ENCODE data around the gene SNCAIP. TPM values are rescaled to one million over a fixed set of nuclear protein-coding genes. Genes with fewer than 3 reads are reported as not detected.
"Not testable (repeated sequence)": the region's sequence is repeated elsewhere in the genome, so short reads cannot be mapped to it uniquely, and the experiment has no call there.

The SNCAIP gene
- total RNA-seq, 1 experiment from 2014 or later = 0.16 TPM

DNA sequence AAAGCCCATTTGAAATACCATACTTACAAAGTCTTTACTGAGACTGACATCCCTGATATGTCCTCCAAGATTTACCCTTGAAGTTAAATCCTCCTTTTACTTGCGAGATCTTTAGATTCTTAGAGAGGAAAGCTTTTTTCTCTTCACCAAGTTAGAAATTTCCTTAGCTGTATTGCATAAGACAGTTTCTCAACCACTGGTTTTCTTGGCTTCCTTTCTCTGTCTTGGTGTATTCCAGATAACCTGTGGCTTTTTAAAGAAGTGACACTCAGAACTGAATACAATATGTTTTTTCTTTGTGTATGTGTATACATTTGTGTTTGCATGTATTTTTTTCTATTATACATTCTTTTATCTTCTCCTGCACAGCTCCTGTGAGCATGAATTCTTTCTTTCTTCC, 65.0 kb downstream of the SNCAIP start:
- DNase-seq (ENCODE audit: low read depth in 1 of 2, low spot score in 2 of 2) = no peak
- no peaks in the 10 kb centered on the region for H3K27me3 ChIP-seq (replicated peaks)
- H3K4me1 ChIP-seq (replicated peaks) = no peaks in the 10 kb centered on the region
- H3K27ac ChIP-seq = no peak overlapping the region
- no peaks in the 10 kb centered on the region for H3K36me3 ChIP-seq
- H3K9me3 ChIP-seq (replicated peaks) = no peaks in the 10 kb centered on the region
- no peak overlapping the region for H3K4me3 ChIP-seq

DNA sequence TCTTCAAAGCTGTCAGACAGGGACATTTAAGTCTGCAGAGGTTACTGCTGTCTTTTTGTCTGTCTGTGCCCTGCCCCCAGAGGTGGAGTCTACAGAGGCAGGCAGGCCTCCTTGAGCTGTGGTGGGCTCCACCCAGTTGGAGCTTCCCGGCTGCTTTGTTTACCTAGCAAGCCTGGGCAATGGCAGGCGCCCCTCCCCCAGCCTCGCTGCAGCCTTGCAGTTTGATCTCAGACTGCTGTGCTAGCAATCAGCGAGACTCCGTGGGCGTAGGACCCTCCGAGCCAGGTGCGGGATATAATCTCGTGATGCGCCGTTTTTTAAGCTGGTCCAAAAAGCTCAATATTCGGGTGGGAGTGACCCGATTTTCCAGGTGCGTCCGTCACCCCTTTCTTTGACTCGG, 70.9 kb downstream of the SNCAIP start:
- H3K9me3 ChIP-seq (replicated peaks); H3K36me3 ChIP-seq; H3K4me3 ChIP-seq; H3K27ac ChIP-seq; DNase-seq (ENCODE audit: low read depth in 1 of 2, low spot score in 2 of 2); H3K27me3 ChIP-seq (replicated peaks); H3K4me1 ChIP-seq (replicated peaks): not testable (repeated sequence)

DNA sequence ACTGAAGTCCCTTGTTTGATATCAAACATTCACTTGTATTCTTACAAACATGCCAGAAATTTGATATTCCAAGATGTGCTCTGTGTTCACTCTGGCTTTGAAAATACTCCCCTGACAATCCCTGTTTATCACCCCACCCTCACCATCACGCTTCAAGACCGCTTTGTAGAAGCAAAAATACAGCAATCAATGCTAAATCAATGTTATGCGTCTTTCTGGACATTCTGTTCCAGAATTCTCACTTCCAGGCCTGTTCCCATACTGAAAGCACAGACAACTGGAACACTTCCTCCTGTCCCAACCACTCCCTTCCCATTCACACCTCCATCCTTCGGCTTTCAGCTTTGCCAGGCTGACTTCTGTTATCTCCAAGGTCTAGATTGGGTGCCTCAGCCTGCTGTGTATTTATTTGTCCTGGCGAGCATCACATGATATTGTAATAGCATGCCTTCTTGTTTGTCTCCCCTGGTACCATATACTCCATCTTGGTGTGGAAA, 72.8 kb downstream of the SNCAIP start:
- Histone ChIP-seq H3K4me3 (no peak overlapping the region), H3K27ac (no peak overlapping the region), H3K36me3 (no peaks in the 10 kb centered on the region; the same call in 1 of the 2 replicates), H3K4me1 (replicated peaks) (no peaks in the 10 kb centered on the region), H3K9me3 (replicated peaks) (no peaks in the 10 kb centered on the region), H3K27me3 (replicated peaks) (0 out of 2 replicates have a peak, but pooled peaks cover 5% of the 10 kb centered on the region)
- DNase-seq (ENCODE audit: low read depth in 1 of 2, low spot score in 2 of 2) = no peak

DNA sequence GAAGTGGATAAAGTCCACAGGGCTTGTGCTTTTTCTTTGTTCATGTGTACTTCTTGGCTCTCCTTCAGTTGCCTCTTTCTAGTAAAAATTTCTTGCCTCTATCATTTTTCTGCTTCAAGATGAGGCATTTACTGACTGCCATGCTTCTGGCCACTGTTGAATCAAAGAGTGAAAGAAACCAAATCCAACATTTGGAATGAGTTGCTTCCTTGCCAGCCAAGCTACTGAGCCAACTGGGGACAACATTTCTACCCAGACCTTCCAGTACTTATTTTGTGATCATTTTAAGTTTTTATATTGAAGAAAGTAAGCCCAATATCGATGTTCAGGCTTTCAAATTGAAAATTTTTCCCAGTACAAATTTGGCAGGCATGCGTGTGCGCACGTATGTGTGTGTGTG, 73.2 kb downstream of the SNCAIP start:
- H3K4me1 ChIP-seq (replicated peaks) = no peaks in the 10 kb centered on the region
- no peak for DNase-seq (ENCODE audit: low read depth in 1 of 2, low spot score in 2 of 2)
- no peaks in the 10 kb centered on the region; the same call in 1 of the 2 replicates for H3K36me3 ChIP-seq
- no peak overlapping the region for H3K4me3 ChIP-seq
- H3K9me3 ChIP-seq (replicated peaks) = no peaks in the 10 kb centered on the region
- no peak overlapping the region for H3K27ac ChIP-seq
- H3K27me3 ChIP-seq (replicated peaks) = 0 out of 2 replicates have a peak, but pooled peaks cover 5% of the 10 kb centered on the region

DNA sequence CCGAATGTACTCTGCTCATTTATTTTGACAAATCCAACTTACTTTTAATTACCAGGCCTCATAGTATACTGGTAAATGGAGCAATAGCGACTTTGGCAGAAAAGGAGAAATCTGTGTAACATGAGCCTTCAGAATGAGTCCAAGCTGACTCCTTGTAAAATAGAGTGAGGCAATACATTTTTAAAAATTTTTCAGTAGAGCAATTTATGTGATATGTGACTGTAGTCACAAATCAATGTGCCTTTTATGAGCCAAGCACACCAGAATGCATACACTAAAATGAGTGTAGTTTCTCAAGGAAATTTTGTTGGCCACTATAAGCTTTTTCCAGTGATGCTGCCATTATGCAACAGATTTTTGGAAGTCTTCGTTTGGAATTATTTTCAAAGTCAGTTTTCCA, 73.8 kb downstream of the SNCAIP start:
- no peaks in the 10 kb centered on the region for H3K9me3 ChIP-seq (replicated peaks)
- no peaks in the 10 kb centered on the region; the same call in 1 of the 2 replicates for H3K36me3 ChIP-seq
- no peak overlapping the region for H3K27ac ChIP-seq
- DNase-seq (ENCODE audit: low read depth in 1 of 2, low spot score in 2 of 2) = no peak
- H3K4me1 ChIP-seq (replicated peaks) = no peaks in the 10 kb centered on the region
- H3K27me3 ChIP-seq (replicated peaks) = peaks cover 5% of the 10 kb centered on the region; the same call in 1 of the 2 replicates
- no peak overlapping the region for H3K4me3 ChIP-seq

DNA sequence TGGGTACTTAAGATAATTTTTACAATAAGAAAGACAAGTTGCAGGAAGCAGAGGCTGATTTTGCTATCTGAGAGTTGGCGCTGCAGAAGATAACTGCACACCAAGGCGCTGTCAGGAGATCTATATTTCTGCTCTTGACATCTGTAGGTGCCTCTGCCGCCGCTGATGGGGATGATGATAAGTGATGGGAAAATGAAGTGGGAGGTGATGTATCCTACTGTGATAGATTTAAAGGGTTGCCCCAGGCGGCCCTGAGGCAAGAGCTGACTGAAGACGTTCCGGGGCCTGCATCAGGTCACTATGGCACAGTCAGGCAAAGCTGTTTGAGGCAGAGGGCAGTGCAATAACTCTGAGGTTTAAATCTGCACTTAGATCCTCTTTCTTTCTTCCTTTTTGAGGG, 78.1 kb downstream of the SNCAIP start:
- H3K36me3 ChIP-seq = no peaks in the 10 kb centered on the region
- H3K4me1 ChIP-seq (replicated peaks) = no peaks in the 10 kb centered on the region
- H3K27me3 ChIP-seq (replicated peaks) = peaks cover 2% of the 10 kb centered on the region; the same call in 1 of the 2 replicates
- H3K9me3 ChIP-seq (replicated peaks) = no peaks in the 10 kb centered on the region
- H3K4me3 ChIP-seq = no peak overlapping the region
- H3K27ac ChIP-seq = no peak overlapping the region
- no peak for DNase-seq (ENCODE audit: low read depth in 1 of 2, low spot score in 2 of 2)

DNA sequence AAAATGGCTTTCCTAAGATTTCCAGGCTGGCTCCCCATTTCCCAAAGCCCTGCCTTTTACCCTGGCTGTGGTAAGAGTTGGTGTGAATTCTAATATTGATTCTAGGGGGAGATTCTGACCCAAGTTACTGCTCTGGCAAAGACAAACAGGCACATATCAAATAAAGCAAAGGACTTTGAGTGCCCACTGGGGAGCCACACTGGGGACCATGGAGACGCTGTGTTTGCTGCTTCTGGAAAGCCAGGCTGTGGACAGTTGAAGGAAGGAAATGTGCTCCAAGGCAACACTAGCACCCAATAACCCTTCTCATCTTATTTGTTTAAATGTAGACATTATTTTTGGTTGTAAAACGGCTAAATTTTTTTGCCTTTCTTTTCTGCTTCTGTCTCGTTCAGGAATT, 78.7 kb downstream of the SNCAIP start:
- Histone ChIP-seq H3K27ac (no peak overlapping the region), H3K36me3 (no peaks in the 10 kb centered on the region), H3K27me3 (replicated peaks) (peaks cover 2% of the 10 kb centered on the region; the same call in 1 of the 2 replicates), H3K4me1 (replicated peaks) (no peaks in the 10 kb centered on the region), H3K9me3 (replicated peaks) (no peaks in the 10 kb centered on the region), H3K4me3 (no peak overlapping the region)
- no peak for DNase-seq (ENCODE audit: low read depth in 1 of 2, low spot score in 2 of 2)

DNA sequence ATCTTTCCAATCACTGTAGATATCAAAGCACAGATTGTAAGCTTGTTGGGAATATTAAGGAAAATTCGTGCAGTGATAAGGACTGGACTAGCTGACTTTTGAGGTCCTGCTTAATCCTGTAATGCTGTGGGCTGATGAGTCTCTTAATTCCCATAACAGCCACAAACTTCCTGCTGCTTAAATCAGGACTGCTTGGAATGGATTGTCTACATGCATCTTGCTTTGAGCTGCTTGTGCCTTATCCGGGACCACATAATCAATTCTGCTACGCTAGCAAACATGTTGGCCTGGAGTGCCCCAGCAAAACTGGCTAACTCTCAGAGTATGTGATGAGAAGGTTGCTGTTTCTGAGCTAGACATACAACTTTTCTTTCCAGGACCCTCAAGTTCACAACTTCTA, 79.6 kb downstream of the SNCAIP start:
- DNase-seq (ENCODE audit: low read depth in 1 of 2, low spot score in 2 of 2) = no peak
- H3K27ac ChIP-seq = no peak overlapping the region
- H3K4me1 ChIP-seq (replicated peaks) = no peaks in the 10 kb centered on the region
- H3K27me3 ChIP-seq (replicated peaks) = peaks cover 3% of the 10 kb centered on the region; the same call in 1 of the 2 replicates
- no peak overlapping the region for H3K4me3 ChIP-seq
- no peaks in the 10 kb centered on the region for H3K9me3 ChIP-seq (replicated peaks)
- H3K36me3 ChIP-seq = no peaks in the 10 kb centered on the region

DNA sequence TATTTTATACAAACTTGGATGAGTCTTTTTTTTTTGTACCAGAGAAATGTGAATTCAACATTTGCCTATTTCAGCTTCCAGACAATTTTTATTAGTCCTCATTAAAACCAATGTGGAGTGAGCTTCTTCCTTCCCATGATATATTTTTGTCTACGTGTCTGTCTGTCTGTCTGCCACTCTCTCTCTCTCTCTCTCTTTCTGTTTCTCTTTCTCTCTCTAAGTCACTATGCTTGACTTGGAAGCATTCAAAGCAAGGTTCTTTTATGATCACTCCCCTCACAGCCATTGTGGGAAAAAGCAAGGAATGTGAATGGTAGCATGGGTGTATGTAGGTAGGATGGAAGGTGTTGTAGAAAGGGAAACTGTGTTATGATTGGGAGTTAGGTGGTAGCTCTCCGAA, 80.2 kb downstream of the SNCAIP start:
- Histone ChIP-seq H3K27me3 (replicated peaks) (peaks cover 3% of the 10 kb centered on the region; the same call in 1 of the 2 replicates), H3K27ac (no peak overlapping the region), H3K9me3 (replicated peaks) (no peaks in the 10 kb centered on the region), H3K36me3 (no peaks in the 10 kb centered on the region), H3K4me1 (replicated peaks) (no peaks in the 10 kb centered on the region), H3K4me3 (no peak overlapping the region)
- no peak for DNase-seq (ENCODE audit: low read depth in 1 of 2, low spot score in 2 of 2)

DNA sequence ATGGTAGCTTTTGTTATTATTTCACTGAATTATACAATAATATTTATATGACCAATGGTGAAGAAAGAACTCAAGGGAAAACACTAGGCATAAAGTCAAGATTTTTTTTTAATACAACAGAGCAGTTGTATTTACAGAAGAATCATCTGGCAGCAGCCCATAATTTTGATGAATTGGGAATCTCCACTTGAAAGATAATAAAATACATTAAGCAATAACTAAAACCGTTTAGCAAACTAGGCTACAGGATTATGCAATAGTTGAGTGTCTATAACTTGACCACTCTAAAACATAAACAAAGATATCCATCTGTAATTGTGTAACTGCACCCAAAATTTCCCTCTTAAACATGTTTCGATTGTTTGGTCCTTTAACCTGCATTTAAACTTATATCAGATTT, 80.8 kb downstream of the SNCAIP start:
- Histone ChIP-seq H3K4me1 (replicated peaks) (no peaks in the 10 kb centered on the region), H3K27me3 (replicated peaks) (peaks cover 3% of the 10 kb centered on the region; the same call in 1 of the 2 replicates), H3K4me3 (no peak overlapping the region), H3K9me3 (replicated peaks) (no peaks in the 10 kb centered on the region), H3K36me3 (no peaks in the 10 kb centered on the region), H3K27ac (no peak overlapping the region)
- no peak for DNase-seq (ENCODE audit: low read depth in 1 of 2, low spot score in 2 of 2)

DNA sequence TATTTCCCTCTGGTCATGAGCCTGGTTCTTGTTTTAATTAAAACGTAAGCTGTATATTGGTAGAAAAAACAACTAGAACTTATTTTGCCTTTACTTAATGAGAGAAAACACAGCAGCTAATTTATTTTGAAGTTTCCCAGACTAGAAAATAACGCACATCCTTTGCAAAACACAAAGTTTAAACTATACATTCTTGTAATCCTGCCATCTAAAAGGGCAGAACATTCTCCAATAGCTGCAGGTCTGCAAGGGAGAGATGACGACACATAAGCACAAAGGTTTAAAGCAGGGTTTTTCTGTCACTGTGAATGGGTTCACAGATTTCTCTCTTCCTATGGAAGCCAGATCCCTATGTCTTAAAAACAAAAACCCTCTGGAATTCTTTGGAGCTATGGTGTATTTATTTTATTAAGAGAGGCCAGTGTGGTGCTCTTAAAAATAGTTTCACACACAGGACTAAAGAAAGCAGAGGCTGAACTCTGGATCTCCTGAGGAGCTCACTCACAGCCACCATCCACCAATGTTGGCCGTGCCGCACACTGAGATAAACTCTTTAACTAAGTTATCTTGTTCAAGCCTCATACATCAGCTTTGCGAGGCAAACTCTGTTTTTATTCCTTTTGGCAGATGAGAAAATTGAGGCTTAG, 82.4 kb downstream of the SNCAIP start:
- DNase-seq (ENCODE audit: low read depth in 1 of 2, low spot score in 2 of 2) = no peak
- Histone ChIP-seq H3K36me3 (no peaks in the 10 kb centered on the region), H3K4me1 (replicated peaks) (no peaks in the 10 kb centered on the region), H3K27me3 (replicated peaks) (peaks cover 3% of the 10 kb centered on the region; the same call in 1 of the 2 replicates), H3K9me3 (replicated peaks) (no peaks in the 10 kb centered on the region), H3K27ac (no peak overlapping the region), H3K4me3 (no peak overlapping the region)

DNA sequence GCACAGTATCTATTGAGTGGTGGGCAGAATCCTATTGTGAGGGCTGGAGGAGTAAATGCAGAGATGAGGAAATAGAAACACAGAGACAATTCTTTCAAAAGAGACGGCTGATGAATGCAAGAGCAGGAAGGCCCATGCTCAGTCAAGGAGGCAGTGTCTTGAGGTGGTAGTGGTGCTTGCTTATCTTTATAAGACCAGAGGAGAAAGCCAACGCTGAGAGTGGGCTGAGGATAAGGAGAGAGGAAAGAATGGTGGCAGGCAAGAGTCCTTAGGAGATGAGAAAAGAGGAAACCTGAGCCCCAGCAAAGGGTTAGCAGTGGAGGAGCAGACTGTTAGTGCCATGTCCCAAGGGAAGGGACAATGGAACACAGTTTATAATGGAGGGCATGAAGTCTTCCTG, 86.0 kb downstream of the SNCAIP start:
- no peak for DNase-seq (ENCODE audit: low read depth in 1 of 2, low spot score in 2 of 2)
- Histone ChIP-seq H3K27ac (no peak overlapping the region), H3K36me3 (no peaks in the 10 kb centered on the region), H3K4me3 (no peak overlapping the region), H3K27me3 (replicated peaks) (0 out of 2 replicates have a peak, but pooled peaks cover 3% of the 10 kb centered on the region), H3K9me3 (replicated peaks) (no peaks in the 10 kb centered on the region), H3K4me1 (replicated peaks) (no peaks in the 10 kb centered on the region)

DNA sequence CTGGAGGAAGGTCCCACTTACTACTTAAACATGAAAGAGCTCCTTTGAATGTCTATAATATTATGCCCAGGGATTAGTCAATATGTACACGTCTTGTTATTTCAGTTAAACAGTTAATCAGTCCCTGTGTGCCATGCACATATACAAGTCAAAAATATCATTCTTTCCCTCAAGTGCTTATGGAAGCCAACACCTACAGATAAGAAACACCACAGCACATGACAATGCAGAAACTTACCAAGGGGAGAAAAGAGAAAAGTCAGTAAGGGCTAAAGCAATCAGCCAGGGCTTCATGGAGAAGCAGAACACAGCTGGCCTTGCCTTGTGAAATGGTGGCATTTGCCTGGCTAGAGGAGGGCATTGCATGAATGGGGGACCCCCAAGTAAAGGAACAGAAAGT, 88.3 kb downstream of the SNCAIP start:
- H3K4me3 ChIP-seq = no peak overlapping the region
- H3K27me3 ChIP-seq (replicated peaks) = 0 out of 2 replicates have a peak, but pooled peaks cover 3% of the 10 kb centered on the region
- H3K9me3 ChIP-seq (replicated peaks) = no peaks in the 10 kb centered on the region
- H3K27ac ChIP-seq = no peak overlapping the region
- no peaks in the 10 kb centered on the region for H3K36me3 ChIP-seq
- no peaks in the 10 kb centered on the region for H3K4me1 ChIP-seq (replicated peaks)
- DNase-seq (ENCODE audit: low read depth in 1 of 2, low spot score in 2 of 2) = no peak

DNA sequence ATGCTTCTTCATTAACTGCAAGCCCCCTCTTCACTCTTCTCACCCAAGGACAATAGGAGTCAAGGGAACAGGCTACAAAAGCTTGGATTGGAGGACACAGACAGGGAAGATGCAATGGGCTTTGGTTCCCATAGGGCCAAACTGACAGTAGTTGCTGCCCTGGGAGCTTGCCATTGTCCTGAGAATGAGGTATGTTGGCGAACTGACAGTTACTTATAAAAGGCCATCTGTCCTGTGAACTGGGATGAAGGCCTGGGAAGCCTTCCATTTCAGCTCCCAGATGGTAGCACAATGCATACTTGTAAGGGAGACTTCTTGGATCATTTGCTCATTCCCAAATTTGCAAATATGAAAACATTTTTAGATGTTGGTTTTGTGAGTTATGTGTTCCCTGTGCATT, 88.9 kb downstream of the SNCAIP start:
- no peak overlapping the region for H3K27ac ChIP-seq
- H3K9me3 ChIP-seq (replicated peaks) = no peaks in the 10 kb centered on the region
- no peak overlapping the region for H3K4me3 ChIP-seq
- H3K4me1 ChIP-seq (replicated peaks) = no peaks in the 10 kb centered on the region
- H3K36me3 ChIP-seq = no peaks in the 10 kb centered on the region
- H3K27me3 ChIP-seq (replicated peaks) = 0 out of 2 replicates have a peak, but pooled peaks cover 3% of the 10 kb centered on the region
- DNase-seq (ENCODE audit: low read depth in 1 of 2, low spot score in 2 of 2) = no peak
